WERI-Rb-1 (cell line): ENCODE results near the gene C1orf185.
"Not testable (repeated sequence)": the region's sequence is repeated elsewhere in the genome, so short reads cannot be mapped to it uniquely, and the experiment has no call there.

Experiments used
- DNase-seq: peaks from one replicate; pipeline ENCODE4 v3.0.0-alpha.2; 2020
- H3K27ac ChIP-seq: fragments of 250-450 bp; sonication (Bioruptor Pico); 2 replicates; pipeline ENCODE4 v1.5.1; 2020; ENCODE audit warnings: mild to moderate bottlenecking, moderate library complexity
- H3K27me3 ChIP-seq: fragments of 250-450 bp; sonication (Bioruptor Pico); 2 replicates; pipeline ENCODE4 v1.5.1; 2021; ENCODE audit warnings: mild to moderate bottlenecking, low read depth, moderate library complexity; ENCODE audit not compliant: insufficient read depth, severe bottlenecking
- H3K36me3 ChIP-seq: fragments of 250-450 bp; sonication (Bioruptor Pico); 2 replicates; pipeline ENCODE4 v1.5.1; 2020; ENCODE audit warnings: mild to moderate bottlenecking, moderate library complexity
- H3K4me3 ChIP-seq: 2 replicates; pipeline ENCODE4 v1.5.1; 2011; ENCODE audit warnings: low read depth, mild to moderate bottlenecking, control low read depth, low read length
- H3K9me3 ChIP-seq: fragments of 250-450 bp; sonication (Bioruptor Pico); 2 replicates; pipeline ENCODE4 v1.5.1; 2021; ENCODE audit warnings: mild to moderate bottlenecking, moderate library complexity; ENCODE audit not compliant: severe bottlenecking
- CTCF ChIP-seq: IDR thresholded peaks from 2 replicates; pipeline ENCODE4 v1.5.1; 2011; ENCODE audit warnings: low read depth, mild to moderate bottlenecking, control low read depth, inconsistent platforms, low read length

Gene C1orf185

DNA sequence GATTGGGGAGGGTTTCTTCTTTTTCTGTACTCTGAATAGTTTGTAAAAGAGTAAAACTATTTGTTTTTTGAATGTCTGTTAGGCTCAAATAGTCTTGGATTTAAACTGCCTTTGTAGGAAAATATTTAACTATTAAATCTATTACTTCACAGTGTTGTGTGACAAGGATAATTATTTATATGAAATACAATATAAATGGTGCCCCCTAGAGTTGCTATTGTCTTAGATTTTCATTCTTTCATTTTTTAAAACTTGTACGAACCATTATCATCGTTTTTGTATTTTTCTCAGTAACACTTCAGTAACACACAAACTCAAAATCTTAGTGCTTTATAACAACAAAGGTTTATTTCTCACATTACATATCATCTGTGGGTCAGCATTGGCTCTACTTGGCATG lies 37.4 kb downstream of the C1orf185 start:
- no peaks in the 10 kb centered on the region for H3K27me3 ChIP-seq
- H3K9me3 ChIP-seq, result no peaks in the 10 kb centered on the region
- no peak overlapping the region for H3K27ac ChIP-seq
- no peak for TF ChIP-seq CTCF
- H3K36me3 ChIP-seq, result no peaks in the 10 kb centered on the region
- no peak for DNase-seq
- H3K4me3 ChIP-seq, result no peak overlapping the region

GRCh38 chr1:51147394-51147793 lies 45.4 kb downstream of the C1orf185 start:
- no peaks in the 10 kb centered on the region for H3K27me3 ChIP-seq
- H3K9me3 ChIP-seq, result no peaks in the 10 kb centered on the region
- TF ChIP-seq CTCF, result no peak
- no peaks in the 10 kb centered on the region for H3K36me3 ChIP-seq
- no peak overlapping the region for H3K4me3 ChIP-seq
- no peak overlapping the region for H3K27ac ChIP-seq
- no peak for DNase-seq

- DNase-seq, result no peak
- Histone ChIP-seq H3K27ac (no peak overlapping the region), H3K9me3 (peaks cover 5% of the 10 kb centered on the region), H3K36me3 (no peaks in the 10 kb centered on the region), H3K27me3 (no peaks in the 10 kb centered on the region), H3K4me3 (no peak overlapping the region)
- no peak for TF ChIP-seq CTCF
These were observed 52.7 kb downstream of the C1orf185 start for GRCh38 chr1:51154776-51155175.

GRCh38 chr1:51156752-51157151 lies 54.7 kb downstream of the C1orf185 start:
- no peak for TF ChIP-seq CTCF
- H3K9me3 ChIP-seq, result peaks cover 5% of the 10 kb centered on the region
- H3K27me3 ChIP-seq, result no peaks in the 10 kb centered on the region
- H3K4me3 ChIP-seq, result no peak overlapping the region
- H3K36me3 ChIP-seq, result no peaks in the 10 kb centered on the region
- H3K27ac ChIP-seq, result no peak overlapping the region
- DNase-seq, result no peak

- no peak for TF ChIP-seq CTCF
- Histone ChIP-seq H3K27me3 (no peaks in the 10 kb centered on the region), H3K4me3 (no peak overlapping the region), H3K36me3 (no peaks in the 10 kb centered on the region), H3K9me3 (peaks cover 5% of the 10 kb centered on the region), H3K27ac (no peak overlapping the region)
- no peak for DNase-seq
These were observed 55.4 kb downstream of the C1orf185 start for GRCh38 chr1:51157395-51157794.

DNA sequence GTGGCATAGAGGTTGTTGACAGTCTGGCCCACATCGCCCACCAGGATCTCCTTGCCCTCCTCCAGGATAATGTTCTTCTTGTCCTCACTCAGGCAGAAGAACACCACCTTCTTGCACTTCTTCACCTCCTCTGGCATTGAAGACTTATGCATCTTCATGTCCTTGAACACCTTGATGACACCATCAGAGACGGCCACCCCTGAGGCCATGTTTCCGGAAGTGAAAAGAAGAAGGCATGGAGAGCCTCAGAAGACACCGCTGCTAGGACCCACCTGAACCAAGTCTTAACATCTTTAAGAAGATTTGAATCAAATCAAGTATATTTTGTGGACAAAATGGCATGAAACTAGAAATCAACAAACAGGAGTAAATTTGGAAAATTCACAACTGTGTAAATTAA lies 56.2 kb downstream of the C1orf185 start:
- H3K9me3 ChIP-seq, result peaks cover 5% of the 10 kb centered on the region
- H3K27ac ChIP-seq, result no peak overlapping the region
- no peaks in the 10 kb centered on the region for H3K36me3 ChIP-seq
- DNase-seq, result no peak
- H3K27me3 ChIP-seq, result no peaks in the 10 kb centered on the region
- no peak for TF ChIP-seq CTCF
- no peak overlapping the region for H3K4me3 ChIP-seq

- H3K27ac ChIP-seq, H3K4me3 ChIP-seq, H3K27me3 ChIP-seq, DNase-seq, H3K9me3 ChIP-seq, H3K36me3 ChIP-seq: not testable (repeated sequence)
These were observed 60.5 kb downstream of the C1orf185 start for GRCh38 chr1:51162560-51162959.
